HG03066 (cell line): ENCODE measurements around the gene PRELID2.
"Not testable (repeated sequence)": the region's sequence is repeated elsewhere in the genome, so short reads cannot be mapped to it uniquely, and the experiment has no call there.

Source experiments
- ATAC-seq: cut with Tn5 transposase; IDR thresholded peaks from one replicate; pipeline ENCODE4 v1.9.1; 2021; ENCODE audit warnings: low read depth; ENCODE audit not compliant: unreplicated experiment

Gene PRELID2

GRCh38 chr5:145752947-145753346, 82.2 kb downstream of the PRELID2 start:
- no peak for ATAC-seq

GRCh38 chr5:145752534-145752933, 82.6 kb downstream of the PRELID2 start:
- ATAC-seq, result no peak

- no peak for ATAC-seq
These were observed 84.9 kb downstream of the PRELID2 start for GRCh38 chr5:145750199-145750598.

- ATAC-seq, result no peak
These were observed 91.6 kb downstream of the PRELID2 start for GRCh38 chr5:145743396-145744061.

GRCh38 chr5:145739843-145740242, 95.3 kb downstream of the PRELID2 start:
- no peak for ATAC-seq

- no peak for ATAC-seq
These were observed 96.9 kb downstream of the PRELID2 start for GRCh38 chr5:145738227-145738626.

GRCh38 chr5:145737578-145737977, 97.6 kb downstream of the PRELID2 start:
- no peak for ATAC-seq

GRCh38 chr5:145729956-145730355, 105.2 kb downstream of the PRELID2 start:
- not testable (repeated sequence) for ATAC-seq

- ATAC-seq, result no peak
These were observed 111.6 kb downstream of the PRELID2 start for GRCh38 chr5:145723516-145723915.

- no peak for ATAC-seq
These were observed 116.2 kb downstream of the PRELID2 start for GRCh38 chr5:145718956-145719355.

- no peak for ATAC-seq
These were observed 119.7 kb downstream of the PRELID2 start for GRCh38 chr5:145715412-145715811.

- no peak for ATAC-seq
These were observed 122.9 kb downstream of the PRELID2 start for GRCh38 chr5:145712245-145712644.

GRCh38 chr5:145711417-145711816, 123.7 kb downstream of the PRELID2 start:
- no peak for ATAC-seq
